H1 (cell line): ENCODE data around the gene RASD2.

Experiments
- CTBP2 ChIP-seq: IDR thresholded peaks from 2 replicates; pipeline ENCODE4 v1.7.0; 2011; ENCODE audit warnings: borderline replicate concordance, mild to moderate bottlenecking, moderate library complexity, mixed read lengths, low read length; ENCODE audit not compliant: insufficient read depth, insufficient read length
- SRF ChIP-seq: IDR thresholded peaks from 2 replicates; pipeline ENCODE4 v1.6.1; 2011; ENCODE audit warnings: mild to moderate bottlenecking, low read depth, low read length, moderate library complexity
- TF ChIP-seq, protein P1 (sequence below), 3 experiments: IDR thresholded peaks; 1 replicate in 2 of 3; 2 replicates in 1 of 3; pipeline versions ENCODE4 v1.5.1 to v1.6.1; 2011; ENCODE audit warnings: low read length in 3 of 3, mild to moderate bottlenecking in 3 of 3, inconsistent platforms in 2 of 3, low read depth in 1 of 3, moderate library complexity in 1 of 3; ENCODE audit not compliant: insufficient read depth in 1 of 3; ENCODE audit errors: control extremely low read depth in 1 of 3

DNA sequence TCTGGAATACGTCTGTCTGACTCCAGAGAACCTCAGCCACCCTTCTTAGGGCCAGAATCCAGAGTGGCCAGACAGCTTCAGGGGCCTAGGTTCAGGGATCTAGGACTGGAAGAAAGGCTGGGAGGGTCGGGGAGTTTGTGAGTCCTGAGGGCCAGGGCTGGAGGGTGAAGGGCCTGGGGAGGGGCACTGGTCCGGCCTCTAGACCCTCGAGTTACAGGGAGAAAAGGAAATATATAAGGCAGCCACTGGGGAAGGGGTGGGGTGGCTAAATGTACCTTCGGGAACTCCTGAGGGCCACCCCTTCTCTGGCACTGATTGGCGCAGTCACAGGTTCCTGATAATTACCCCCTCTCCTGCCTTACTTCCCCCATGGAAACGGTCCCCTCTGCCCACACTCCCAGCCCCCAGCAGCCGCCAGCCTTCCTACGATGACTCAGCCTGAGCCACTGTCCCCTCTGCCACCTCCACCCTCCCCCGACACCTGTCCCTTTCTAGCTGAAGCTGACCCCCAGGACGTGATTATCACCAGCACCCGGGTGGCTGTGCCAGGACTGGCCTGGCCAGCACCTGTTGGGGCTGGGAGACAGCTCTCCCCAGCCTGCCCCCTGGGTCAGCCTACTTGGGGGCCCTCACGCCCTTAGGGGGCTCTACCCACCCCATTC is 50.1 kb downstream of the RASD2 start:
- TF ChIP-seq CTBP2 (no peak), SRF (no peak)
- TF ChIP-seq, protein P1, sequence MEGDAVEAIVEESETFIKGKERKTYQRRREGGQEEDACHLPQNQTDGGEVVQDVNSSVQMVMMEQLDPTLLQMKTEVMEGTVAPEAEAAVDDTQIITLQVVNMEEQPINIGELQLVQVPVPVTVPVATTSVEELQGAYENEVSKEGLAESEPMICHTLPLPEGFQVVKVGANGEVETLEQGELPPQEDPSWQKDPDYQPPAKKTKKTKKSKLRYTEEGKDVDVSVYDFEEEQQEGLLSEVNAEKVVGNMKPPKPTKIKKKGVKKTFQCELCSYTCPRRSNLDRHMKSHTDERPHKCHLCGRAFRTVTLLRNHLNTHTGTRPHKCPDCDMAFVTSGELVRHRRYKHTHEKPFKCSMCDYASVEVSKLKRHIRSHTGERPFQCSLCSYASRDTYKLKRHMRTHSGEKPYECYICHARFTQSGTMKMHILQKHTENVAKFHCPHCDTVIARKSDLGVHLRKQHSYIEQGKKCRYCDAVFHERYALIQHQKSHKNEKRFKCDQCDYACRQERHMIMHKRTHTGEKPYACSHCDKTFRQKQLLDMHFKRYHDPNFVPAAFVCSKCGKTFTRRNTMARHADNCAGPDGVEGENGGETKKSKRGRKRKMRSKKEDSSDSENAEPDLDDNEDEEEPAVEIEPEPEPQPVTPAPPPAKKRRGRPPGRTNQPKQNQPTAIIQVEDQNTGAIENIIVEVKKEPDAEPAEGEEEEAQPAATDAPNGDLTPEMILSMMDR (IDR thresholded peaks at IDR 0.05; ENCODE audit: control extremely low read depth in 1 of 3, insufficient read depth in 1 of 3, low read depth in 1 of 3, low read length in 3 of 3), result no peak
